HL-60 (cell line): ENCODE data around the gene ERC2.

Experiments used
- POLR2AphosphoS5 ChIP-seq: IDR thresholded peaks from 2 replicates; pipeline ENCODE4 v1.6.1; 2012; ENCODE audit warnings: low read depth
- TF ChIP-seq, protein P1 (sequence below): IDR thresholded peaks from one replicate; pipeline ENCODE4 v1.5.1; 2011; ENCODE audit warnings: low read length, control low read depth, inconsistent platforms; ENCODE audit not compliant: insufficient read depth

DNA sequence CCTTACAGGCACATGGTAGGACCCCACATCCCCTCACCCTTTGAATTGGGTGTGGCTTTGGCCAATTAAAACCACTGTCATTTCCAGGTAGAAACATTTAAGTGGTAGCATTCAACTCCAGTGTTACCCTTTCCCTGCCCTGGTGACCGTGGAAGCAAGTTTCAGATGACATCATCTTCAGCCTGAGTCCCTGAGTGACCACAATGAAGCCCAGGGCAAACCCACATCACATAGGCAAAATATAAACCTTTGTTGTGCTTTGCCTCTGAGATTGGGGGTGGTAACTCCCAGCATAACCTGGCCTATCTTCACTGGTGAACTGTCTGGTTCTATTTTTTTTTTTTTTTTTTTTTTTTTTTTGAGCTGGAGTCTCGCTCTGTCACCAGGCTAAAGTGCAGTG lies 577.2 kb downstream of the ERC2 start:
- TF ChIP-seq POLR2AphosphoS5 = no peak
- TF ChIP-seq, protein P1, sequence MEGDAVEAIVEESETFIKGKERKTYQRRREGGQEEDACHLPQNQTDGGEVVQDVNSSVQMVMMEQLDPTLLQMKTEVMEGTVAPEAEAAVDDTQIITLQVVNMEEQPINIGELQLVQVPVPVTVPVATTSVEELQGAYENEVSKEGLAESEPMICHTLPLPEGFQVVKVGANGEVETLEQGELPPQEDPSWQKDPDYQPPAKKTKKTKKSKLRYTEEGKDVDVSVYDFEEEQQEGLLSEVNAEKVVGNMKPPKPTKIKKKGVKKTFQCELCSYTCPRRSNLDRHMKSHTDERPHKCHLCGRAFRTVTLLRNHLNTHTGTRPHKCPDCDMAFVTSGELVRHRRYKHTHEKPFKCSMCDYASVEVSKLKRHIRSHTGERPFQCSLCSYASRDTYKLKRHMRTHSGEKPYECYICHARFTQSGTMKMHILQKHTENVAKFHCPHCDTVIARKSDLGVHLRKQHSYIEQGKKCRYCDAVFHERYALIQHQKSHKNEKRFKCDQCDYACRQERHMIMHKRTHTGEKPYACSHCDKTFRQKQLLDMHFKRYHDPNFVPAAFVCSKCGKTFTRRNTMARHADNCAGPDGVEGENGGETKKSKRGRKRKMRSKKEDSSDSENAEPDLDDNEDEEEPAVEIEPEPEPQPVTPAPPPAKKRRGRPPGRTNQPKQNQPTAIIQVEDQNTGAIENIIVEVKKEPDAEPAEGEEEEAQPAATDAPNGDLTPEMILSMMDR = no peak
